Right renal cortex interstitium (tissue), 3 donors: ENCODE data around the gene MYO3B. TPM values are rescaled to one million over a fixed set of nuclear protein-coding genes. Genes with fewer than 3 reads are reported as not detected.
A peak's percentile ranks its signal among the peaks of the same experiment; 100 is the strongest.

Source experiments
- DNase-seq, 3 donors: peaks; one replicate each; pipeline ENCODE4 v3.0.0-alpha.2; 2013; ENCODE audit warnings: low read depth in 3 of 3, low spot score in 2 of 3
- polyA plus RNA-seq, 3 donors: library from polyadenylated mRNA; unstranded; fragments of 120-200 nt; gene quantifications; one replicate each; pipeline ENCODE4 v1.2.1, GENCODE V29; 2013; ENCODE audit not compliant: insufficient read length in 3 of 3

Gene MYO3B
- polyA plus RNA-seq, 3 donors: 7.6 to 9.8 (median 9.0) TPM

- DNase-seq: peak in 2 of 3 donors; percentile 27 to 32
These were observed 183.4 kb downstream of the MYO3B start for GRCh38 chr2:170361090-170361936.

GRCh38 chr2:170362313-170362870 is 184.4 kb downstream of the MYO3B start:
- DNase-seq: no peak

- no peak for DNase-seq
These were observed 185.1 kb downstream of the MYO3B start for GRCh38 chr2:170362871-170363631.

GRCh38 chr2:170365003-170365402 is 187.1 kb downstream of the MYO3B start:
- DNase-seq: no peak

- DNase-seq: no peak
These were observed 187.7 kb downstream of the MYO3B start for GRCh38 chr2:170365686-170366085.

GRCh38 chr2:170368370-170368769 is 190.4 kb downstream of the MYO3B start:
- no peak for DNase-seq

- no peak for DNase-seq
These were observed 191.3 kb downstream of the MYO3B start for GRCh38 chr2:170369228-170369627.

- DNase-seq: no peak
These were observed 191.9 kb downstream of the MYO3B start for GRCh38 chr2:170369894-170370293.

- no peak for DNase-seq
These were observed 193.5 kb downstream of the MYO3B start for GRCh38 chr2:170371231-170371998.

- DNase-seq: no peak
These were observed 197.2 kb downstream of the MYO3B start for GRCh38 chr2:170375192-170375591.

- no peak for DNase-seq
These were observed 199.7 kb downstream of the MYO3B start for GRCh38 chr2:170377500-170378207.

- no peak for DNase-seq
These were observed 202.3 kb downstream of the MYO3B start for GRCh38 chr2:170380267-170380666.

- no peak for DNase-seq
These were observed 203.7 kb downstream of the MYO3B start for GRCh38 chr2:170381678-170382077.

- no peak for DNase-seq
These were observed 208.6 kb downstream of the MYO3B start for GRCh38 chr2:170386554-170386953.

GRCh38 chr2:170391018-170391417 is 213.1 kb downstream of the MYO3B start:
- no peak for DNase-seq

- no peak for DNase-seq
These were observed 213.8 kb downstream of the MYO3B start for GRCh38 chr2:170391697-170392096.

- no peak for DNase-seq
These were observed 216.0 kb downstream of the MYO3B start for GRCh38 chr2:170393861-170394498.

GRCh38 chr2:170394641-170395387 is 216.9 kb downstream of the MYO3B start:
- DNase-seq: no peak
